Uterus (tissue), 4 donors: ENCODE data around the gene CSTF1. TPM values are rescaled to one million over a fixed set of nuclear protein-coding genes. Genes with fewer than 3 reads are reported as not detected.
A peak's percentile ranks its signal among the peaks of the same experiment; 100 is the strongest.

Experiments used
- DNase-seq, 2 donors: peaks; one replicate each; pipeline ENCODE4 v3.0.0-alpha.2; 2019 to 2020
- H3K27ac ChIP-seq, 2 donors: fragments of 200-600 bp; sonication (generic); 1 replicate in 1 of 2; 2 replicates in 1 of 2; pipeline ENCODE4 v1.5.1; 2016 to 2018
- H3K27me3 ChIP-seq, 2 donors: fragments of 200-600 bp; sonication (generic); one replicate each; pipeline ENCODE4 v1.5.1; 2018 to 2019; ENCODE audit warnings: control low read depth in 1 of 2
- H3K36me3 ChIP-seq, 2 donors: fragments of 200-600 bp; sonication (generic); one replicate each; pipeline ENCODE4 v1.5.1; 2019; ENCODE audit warnings: control low read depth in 1 of 2
- H3K4me1 ChIP-seq, 2 donors: fragments of 200-600 bp; sonication (generic); one replicate each; pipeline ENCODE4 v1.5.1; 2018 to 2019; ENCODE audit warnings: control low read depth in 1 of 2
- H3K4me3 ChIP-seq, 2 donors: fragments of 200-600 bp; sonication (generic); 1 replicate in 1 of 2; 2 replicates in 1 of 2; pipeline ENCODE4 v1.5.1; 2018 to 2019; ENCODE audit warnings: mild to moderate bottlenecking in 1 of 2
- H3K9me3 ChIP-seq, 2 donors: fragments of 200-600 bp; sonication (generic); one replicate each; pipeline ENCODE4 v1.5.1; 2019; ENCODE audit warnings: control low read depth in 1 of 2
- CTCF ChIP-seq, 4 experiments: fragments of 200-600 bp in 2 of 4; fragments of 450-650 bp in 2 of 4; sonication (generic) in 2 of 4; IDR thresholded peaks; one replicate each; pipeline ENCODE4 v1.5.1; 2016 to 2019; ENCODE audit warnings: antibody characterized with exemption in 4 of 4, mild to moderate bottlenecking in 2 of 4, moderate library complexity in 1 of 4
- POLR2A ChIP-seq, 2 donors: fragments of 450-650 bp; IDR thresholded peaks; one replicate each; pipeline ENCODE4 v1.6.1; 2016; ENCODE audit warnings: antibody characterized with exemption in 2 of 2, mild to moderate bottlenecking in 1 of 2, moderate library complexity in 1 of 2
- intact Hi-C: fragments of 100-400 bp; cut with DNase I; formaldehyde crosslinking; loops from one replicate; pipeline ENCODE4 v1.15.1; 2023; ENCODE audit warnings: low total_unique reads
- total RNA-seq, 4 donors: library from RNA; depleted of rRNA in 3 of 4; stranded (reverse); fragments of >200 nt in 3 of 4; gene quantifications; one replicate each; pipeline versions ENCODE4 v1.1.0 to v1.2.4, GENCODE V29; 2014 to 2023
- donor health status: DM: yes; HTN: yes; CAD: no.

The CSTF1 gene
- total RNA-seq = 10 to 100 TPM; 20.9 to 44.0 (median 29.9) TPM

- intact Hi-C loops = no loop called here
Measured at GRCh38 chr20:56392132-56392880, at the start of gene CSTF1, which contains the start of gene AURKA. TSS of gene CSTF1 (plus strand) at chr20:56392645. CDS start at chr20:56395553, 2,908 bp downstream. TSS of gene AURKA (minus strand) at chr20:56392215. CDS start at chr20:56388197, 4,018 bp downstream.

DNA sequence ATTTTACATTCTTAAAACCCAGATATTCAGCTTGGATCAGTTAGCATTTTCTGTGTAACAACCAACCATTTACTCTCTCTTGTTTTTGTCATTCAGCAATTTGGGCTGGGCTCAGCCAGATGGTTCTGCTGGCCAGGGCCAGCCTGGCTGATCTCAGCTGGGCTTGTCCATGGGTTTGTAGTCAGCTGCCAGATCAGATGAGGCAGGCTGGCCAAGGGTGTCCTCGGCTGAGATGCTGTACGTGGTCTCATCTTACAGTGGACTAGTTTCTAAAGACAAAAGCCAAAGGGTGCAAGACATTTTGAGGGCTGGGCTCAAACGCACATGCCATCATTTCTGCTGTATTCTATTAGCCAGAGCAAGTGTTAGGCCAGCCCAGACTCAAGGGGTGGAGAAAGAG, 49.7 kb upstream of the CSTF1 start:
- no peaks in the 10 kb centered on the region for H3K36me3 ChIP-seq
- intact Hi-C loops = no loop called here
- TF ChIP-seq POLR2A (IDR thresholded peaks at IDR 0.05) = no peak
- TF ChIP-seq CTCF (IDR thresholded peaks at IDR 0.05) = no peak
- no peak for DNase-seq
- H3K4me3 ChIP-seq = no peak overlapping the region
- H3K27me3 ChIP-seq = no peaks in the 10 kb centered on the region
- H3K4me1 ChIP-seq = no peaks in the 10 kb centered on the region
- H3K27ac ChIP-seq = no peak overlapping the region
- no peaks in the 10 kb centered on the region for H3K9me3 ChIP-seq

More at GRCh38 chr20:56392132-56392880, at the start of gene CSTF1, which contains the start of gene AURKA:
- peak within 1 kb of the TSS; percentile 60 to 93 for H3K4me3 ChIP-seq
- no peaks in the 10 kb centered on the region for H3K36me3 ChIP-seq
- peak within 1 kb of the TSS; percentile 85 to 90 for H3K27ac ChIP-seq
- DNase-seq = peak; percentile 99 to 100
- H3K27me3 ChIP-seq = no peaks in the 10 kb centered on the region
- no peak for TF ChIP-seq CTCF (IDR thresholded peaks at IDR 0.05)
- peak; percentile 23 to 51 for TF ChIP-seq POLR2A (IDR thresholded peaks at IDR 0.05)
- H3K4me1 ChIP-seq = no peaks in the 10 kb centered on the region
- no peaks in the 10 kb centered on the region for H3K9me3 ChIP-seq

- H3K9me3 ChIP-seq = no peaks in the 10 kb centered on the region
- no peaks in the 10 kb centered on the region for H3K27me3 ChIP-seq
- DNase-seq = peak in 1 of 2 donors; percentile 23
- intact Hi-C loops = no loop called here
- no peak overlapping the region for H3K27ac ChIP-seq
- no peaks in the 10 kb centered on the region for H3K36me3 ChIP-seq
- no peak overlapping the region for H3K4me3 ChIP-seq
- TF ChIP-seq POLR2A (IDR thresholded peaks at IDR 0.05) = no peak
- peak; percentile 26 to 57 (median 44) for TF ChIP-seq CTCF (IDR thresholded peaks at IDR 0.05)
- H3K4me1 ChIP-seq = no peaks in the 10 kb centered on the region
Measured at GRCh38 chr20:56343861-56344381, 48.5 kb upstream of the CSTF1 start.

DNA sequence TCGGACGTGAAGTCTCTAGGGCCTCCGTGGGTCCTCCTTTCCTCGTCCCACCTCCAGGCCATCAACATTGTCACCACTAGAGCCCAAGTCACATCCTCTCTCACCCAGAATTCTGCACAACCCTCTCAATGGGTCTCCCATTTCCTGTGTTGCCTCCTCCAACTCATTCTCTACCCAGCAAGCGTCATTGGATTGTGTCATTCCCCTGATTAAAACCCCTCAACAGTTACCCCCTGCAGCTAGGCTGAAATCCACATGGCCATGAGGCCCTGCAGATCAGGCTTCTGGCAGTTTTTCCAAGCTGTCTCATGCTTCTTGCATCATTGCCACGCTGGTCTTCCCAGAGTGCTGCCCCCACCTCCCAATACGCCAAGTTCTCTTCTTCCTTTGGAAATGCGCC, 46.5 kb upstream of the CSTF1 start:
- Histone ChIP-seq H3K9me3 (no peaks in the 10 kb centered on the region), H3K36me3 (no peaks in the 10 kb centered on the region), H3K27ac (no peak overlapping the region), H3K4me1 (no peaks in the 10 kb centered on the region), H3K27me3 (no peaks in the 10 kb centered on the region), H3K4me3 (no peak overlapping the region)
- no peak for TF ChIP-seq CTCF (IDR thresholded peaks at IDR 0.05)
- TF ChIP-seq POLR2A (IDR thresholded peaks at IDR 0.05) = no peak
- intact Hi-C loops = no loop called here
- no peak for DNase-seq

DNA sequence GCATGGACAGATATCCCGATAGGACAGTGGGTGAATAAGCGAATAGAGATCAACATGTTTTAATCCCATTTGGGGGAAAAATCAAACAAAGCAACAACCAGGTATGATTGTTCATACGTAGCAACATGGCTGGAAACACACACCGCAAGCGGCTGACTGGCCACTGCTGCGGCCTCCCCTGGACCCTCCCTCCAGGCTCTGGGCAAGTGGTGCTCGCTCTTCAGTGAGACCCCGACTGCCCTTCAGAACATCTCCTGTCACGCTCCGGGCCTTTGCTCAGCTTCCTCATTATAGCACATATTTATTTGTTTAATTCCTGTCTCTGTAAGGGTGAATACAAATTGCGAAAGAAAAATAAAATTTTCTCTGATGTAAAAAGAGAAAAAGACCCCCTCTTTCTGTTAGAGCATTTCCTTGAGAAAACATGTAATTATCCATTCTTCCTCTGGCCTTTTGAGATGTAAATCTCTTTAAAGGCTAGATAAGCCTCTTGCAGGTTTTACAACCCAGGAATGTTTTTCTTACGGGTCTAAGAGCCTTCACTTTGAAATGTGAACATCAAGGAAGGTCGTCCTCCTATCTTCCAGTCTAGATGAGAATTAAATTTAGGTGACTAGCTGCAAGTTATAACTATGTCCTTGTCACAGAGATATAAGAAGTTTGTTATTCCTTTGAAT, 44.7 kb upstream of the CSTF1 start:
- DNase-seq = no peak
- TF ChIP-seq CTCF (IDR thresholded peaks at IDR 0.05) (no peak), POLR2A (IDR thresholded peaks at IDR 0.05) (no peak)
- intact Hi-C loops = no loop called here
- Histone ChIP-seq H3K27me3 (no peaks in the 10 kb centered on the region), H3K4me3 (no peak overlapping the region), H3K27ac (no peak overlapping the region), H3K9me3 (no peaks in the 10 kb centered on the region), H3K36me3 (no peaks in the 10 kb centered on the region), H3K4me1 (no peaks in the 10 kb centered on the region)
